CD4-positive, alpha-beta T cell treated with Interleukin-12 subunit alpha and Interleukin-12 subunit beta, for 1 hour (primary cell): ENCODE data around the gene GCH1.

ENCODE experiments used
- DNase-seq: peaks from one replicate; pipeline ENCODE4 v3.0.0-alpha.2; 2020

GCH1 gene

DNA sequence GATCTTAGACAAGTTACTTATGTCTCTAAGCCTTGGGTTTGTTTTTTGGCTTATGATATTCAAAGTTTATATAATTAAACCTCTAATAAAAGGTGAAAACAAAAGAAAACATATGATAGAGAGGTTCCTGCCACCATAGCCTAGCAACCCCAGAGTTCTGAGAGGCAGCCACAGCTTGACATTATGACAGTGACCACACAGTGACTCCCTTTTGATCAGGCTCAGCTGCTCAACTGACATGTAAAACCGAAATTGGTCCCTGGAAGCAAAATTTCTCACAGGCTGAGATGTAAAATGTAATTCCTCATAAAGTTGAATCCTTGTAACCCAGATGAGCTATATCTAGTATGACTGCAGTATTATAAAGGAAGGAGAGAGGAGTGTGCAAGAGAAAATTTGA lies 108.5 kb downstream of the GCH1 start:
- DNase-seq = no peak

DNA sequence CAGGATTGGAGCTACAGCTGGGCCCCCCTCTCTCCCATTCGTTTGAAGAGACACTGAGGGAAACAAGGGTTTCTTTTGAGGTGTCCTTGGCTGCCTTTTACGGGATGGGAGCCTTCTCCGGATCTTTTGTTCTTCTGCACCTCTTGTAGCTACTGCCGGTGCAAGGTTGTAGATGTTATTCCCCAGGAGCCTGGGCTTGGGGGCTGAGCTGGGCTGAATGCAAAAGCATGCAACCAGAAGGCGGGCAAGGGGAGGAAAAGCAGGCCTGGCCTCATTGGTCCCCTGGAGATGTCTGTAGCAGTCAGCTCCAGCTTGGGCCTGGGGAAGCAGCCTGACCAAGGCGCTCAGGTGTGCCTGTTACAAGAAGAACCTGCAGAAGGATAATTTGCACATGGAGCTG lies 110.3 kb downstream of the GCH1 start:
- DNase-seq = no peak
